K562 (cell line): ENCODE measurements around the gene ERCC1. TPM values are rescaled to one million over a fixed set of nuclear protein-coding genes. Genes with fewer than 3 reads are reported as not detected.

ENCODE experiments used
- ATAC-seq: fragments of 200-7000 bp; cut with Tn5 transposase; 3 replicates; pipeline ENCODE4 v1.9.1; 2020; ENCODE audit warnings: moderate library complexity
- BruUV-seq: library from RNA; stranded (reverse); fragments of 400-500 nt; replicated peaks from 2 replicates; lab custom pipeline; 2021; lab: Mats Ljungman, UMichigan
- CTCF ChIA-PET: fragments of 300-600 bp; formaldehyde crosslinking; extraction: SDS; loops from one replicate; lab custom pipeline; 2021; ENCODE audit warnings: low intra/inter-chr PET ratio; lab: Yijun Ruan, JAX
- POLR2A ChIA-PET: fragments of 300-600, 350-650 bp; sonication (Branson Sonifier 250); formaldehyde crosslinking; extraction: SDS; loops from one replicate; lab custom pipeline; 2021; ENCODE audit warnings: antibody characterized with exemption, inconsistent platforms; lab: Yijun Ruan, JAX
- DNase-seq, 4 experiments: peaks; one replicate each; pipeline versions ENCODE4 v3.0.0 to v3.0.0-alpha.2; 2011 to 2018; ENCODE audit warnings: low spot score in 3 of 4, mixed read lengths in 3 of 4; ENCODE audit errors: extremely low read depth in 1 of 4
- FAIRE-seq: peaks from 2 replicates; lab custom pipeline; 2011; peaks lifted over from hg19 to GRCh38; lab: Jason Lieb, UNC
- H2AFZ ChIP-seq: 2 replicates; pipeline ENCODE4 v1.6.0; 2011; ENCODE audit warnings: low read depth, low read length, control low read depth, inconsistent platforms
- H3K27ac ChIP-seq: fragments of 200-600 bp; 3 replicates; pipeline ENCODE4 v1.8.0; 2011; ENCODE audit warnings: low read depth, mild to moderate bottlenecking, control low read depth, inconsistent platforms, low read length, moderate library complexity, mixed read lengths; ENCODE audit errors: extremely low read depth
- H3K27me3 ChIP-seq, 2 experiments: fragments of 300-600 bp in 1 of 2; 2 replicates in 1 of 2; 3 replicates in 1 of 2; pipeline versions ENCODE4 v1.6.0 to v1.8.0; 2011; ENCODE audit warnings: inconsistent platforms in 2 of 2, low read length in 2 of 2, mild to moderate bottlenecking in 1 of 2, mixed read lengths in 1 of 2, moderate library complexity in 1 of 2; ENCODE audit not compliant: control insufficient read depth in 2 of 2, insufficient read depth in 2 of 2
- H3K36me3 ChIP-seq: fragments of 300-600 bp; 3 replicates; pipeline ENCODE4 v1.8.0; 2011; ENCODE audit warnings: mild to moderate bottlenecking, low read length, inconsistent platforms; ENCODE audit not compliant: control insufficient read depth, insufficient read depth
- H3K4me1 ChIP-seq, 2 experiments: fragments of 200-600 bp in 1 of 2; replicated peaks in 1 of 2; 2 replicates in 1 of 2; 3 replicates in 1 of 2; pipeline versions ENCODE4 v1.5.1 to v1.8.0; 2011; ENCODE audit warnings: inconsistent platforms in 2 of 2, low read length in 2 of 2, mild to moderate bottlenecking in 1 of 2, mixed read lengths in 1 of 2, moderate library complexity in 1 of 2; ENCODE audit not compliant: control insufficient read depth in 2 of 2, insufficient read depth in 2 of 2
- H3K4me2 ChIP-seq: 2 replicates; pipeline ENCODE4 v1.6.1; 2011; ENCODE audit warnings: low read length, control low read depth, inconsistent platforms, mixed read lengths; ENCODE audit not compliant: insufficient read depth
- H3K4me3 ChIP-seq: fragments of 200-600 bp; sonication (generic), shearing (Covaris generic); 2 replicates; pipeline ENCODE4 v1.5.1; 2016; ENCODE audit warnings: control low read depth, inconsistent platforms
- H3K79me2 ChIP-seq: fragments of 200-600 bp; 3 replicates; pipeline ENCODE4 v1.8.0; 2011; ENCODE audit warnings: low read length, inconsistent platforms; ENCODE audit not compliant: control insufficient read depth, insufficient read depth
- H3K9ac ChIP-seq, 2 experiments: 2 replicates each; pipeline versions ENCODE4 v1.6.0 to v1.6.1; 2011; ENCODE audit warnings: low read depth in 2 of 2, low read length in 2 of 2, control low read depth in 1 of 2, inconsistent platforms in 1 of 2, mild to moderate bottlenecking in 1 of 2, mixed read lengths in 1 of 2; ENCODE audit not compliant: insufficient read depth in 1 of 2
- H3K9me1 ChIP-seq: one replicate; pipeline ENCODE4 v1.6.0; 2011; ENCODE audit warnings: inconsistent platforms, mild to moderate bottlenecking, low read length, moderate library complexity; ENCODE audit not compliant: control insufficient read depth, insufficient read depth
- H3K9me3 ChIP-seq: replicated peaks from 2 replicates; pipeline ENCODE4 v1.5.1; 2011; ENCODE audit warnings: low read depth, low read length, inconsistent platforms; ENCODE audit not compliant: control insufficient read depth, insufficient read depth
- H4K20me1 ChIP-seq: replicated peaks from 2 replicates; pipeline ENCODE4 v1.6.1; 2011; ENCODE audit warnings: low read length, inconsistent platforms, mixed read lengths; ENCODE audit not compliant: control insufficient read depth, insufficient read depth
- CREM ChIP-seq: IDR thresholded peaks from 2 replicates; pipeline ENCODE4 v1.6.1; 2014; ENCODE audit warnings: antibody characterized with exemption, low read depth
- CTCF ChIP-seq, 3 experiments: IDR thresholded peaks in 2 of 3; conservative IDR thresholded peaks in 1 of 3; 2 replicates each; pipeline ENCODE4 v1.5.1; 2011 to 2012; ENCODE audit warnings: low read length in 3 of 3, mild to moderate bottlenecking in 3 of 3, control low read depth in 2 of 3, improper control_type of control experiment in 1 of 3, inconsistent platforms in 1 of 3, low read depth in 1 of 3, mixed read lengths in 1 of 3, moderate library complexity in 1 of 3; ENCODE audit not compliant: insufficient read depth in 2 of 3
- FOXP1 ChIP-seq: sonication (generic); formaldehyde crosslinking; IDR thresholded peaks from 2 replicates; pipeline ENCODE4 v1.8.0; 2022; ENCODE audit warnings: mild to moderate bottlenecking, missing genetic modification reagents
- HDAC2 ChIP-seq: fragments of 450-650 bp; IDR thresholded peaks from 2 replicates; pipeline ENCODE4 v1.6.1; 2016; ENCODE audit warnings: mild to moderate bottlenecking
- HDAC6 ChIP-seq: IDR thresholded peaks from 2 replicates; pipeline ENCODE4 v1.6.1; 2012; ENCODE audit warnings: low read depth, mild to moderate bottlenecking, control low read depth, inconsistent platforms, low read length, moderate library complexity
- MCM5 ChIP-seq: fragments of 450-650 bp; IDR thresholded peaks from 2 replicates; pipeline ENCODE4 v1.6.1; 2016; ENCODE audit warnings: low read depth
- MIER1 ChIP-seq: fragments of 450-650 bp; IDR thresholded peaks from 2 replicates; pipeline ENCODE4 v1.6.1; 2016; ENCODE audit warnings: antibody characterized with exemption, mild to moderate bottlenecking, low read depth
- MNT ChIP-seq, 2 experiments: fragments of 450-650 bp; conservative IDR thresholded peaks; 2 replicates each; pipeline ENCODE4 v1.6.1; 2017; ENCODE audit warnings: mild to moderate bottlenecking in 2 of 2, moderate library complexity in 2 of 2
- NR0B1 ChIP-seq: fragments of 450-650 bp; IDR thresholded peaks from one replicate; pipeline ENCODE4 v1.6.1; 2018; ENCODE audit warnings: mild to moderate bottlenecking, moderate library complexity; ENCODE audit not compliant: partially characterized antibody
- PHB2 ChIP-seq: fragments of 450-650 bp; IDR thresholded peaks from 2 replicates; pipeline ENCODE4 v1.6.1; 2017; ENCODE audit warnings: low read depth
- RAD21 ChIP-seq, 2 experiments: fragments of 250-450 bp in 1 of 2; fragments of 450-650 bp in 1 of 2; sonication (Bioruptor Pico) in 1 of 2; formaldehyde crosslinking in 1 of 2; IDR thresholded peaks in 1 of 2; conservative IDR thresholded peaks in 1 of 2; 2 replicates each; pipeline versions ENCODE4 v1.4.0 to v1.8.0; 2020 to 2022; ENCODE audit warnings: mild to moderate bottlenecking in 2 of 2, moderate library complexity in 1 of 2
- RBM22 ChIP-seq: fragments of 200-400 bp; formaldehyde crosslinking; IDR thresholded peaks from 2 replicates; pipeline ENCODE4 v1.6.1; 2018; ENCODE audit warnings: low read length, low read depth; ENCODE audit not compliant: poor library complexity, severe bottlenecking
- RBM34 ChIP-seq: fragments of 200-400 bp; formaldehyde crosslinking; IDR thresholded peaks from 2 replicates; pipeline ENCODE4 v1.6.1; 2018; ENCODE audit warnings: low read length, borderline replicate concordance; ENCODE audit not compliant: insufficient read depth
- TEAD4 ChIP-seq, 2 experiments: sonication (generic) in 1 of 2; formaldehyde crosslinking in 1 of 2; IDR thresholded peaks; 2 replicates each; pipeline versions ENCODE4 v1.6.1 to v1.8.0; 2012 to 2022; ENCODE audit warnings: borderline replicate concordance in 1 of 2, inconsistent platforms in 1 of 2, low read length in 1 of 2, mild to moderate bottlenecking in 1 of 2, missing genetic modification reagents in 1 of 2
- ZNF23 ChIP-seq: fragments of 250-450 bp; sonication (Bioruptor Pico); IDR thresholded peaks from 2 replicates; pipeline ENCODE4 v1.4.0; 2020; ENCODE audit warnings: mild to moderate bottlenecking
- WGBS: fragments of 100-300 bp; shearing (Covaris generic); methylation state at CpG from one replicate; pipeline ENCODE4 v1.1.6; 2016; ENCODE audit warnings: low coverage, mixed read lengths; ENCODE audit not compliant: insufficient coverage; ENCODE audit errors: missing lambda C conversion rate; 5-methylcytosine and 5-hydroxymethylcytosine counted together
- in situ Hi-C: fragments of 300-500 bp; cut with MboI; formaldehyde crosslinking; loops from 4 replicates; pipeline ENCODE4 v1.15.0; 2018; ENCODE audit warnings: inconsistent platforms, mixed read lengths
- intact Hi-C: fragments of 100-400 bp; cut with micrococcal nuclease; formaldehyde crosslinking; loops from 2 replicates; pipeline ENCODE4 v1.14.2; 2022
- polyA plus RNA-seq, 8 experiments: library from polyadenylated mRNA; depleted of rRNA in 4 of 8; stranded (reverse) in 5 of 8; unstranded in 3 of 8; fragments of >200 nt; fragmentation: Nextera tagmentation in 2 of 8; fragmentation: Illumina TruSeq in 1 of 8; extraction: Ambion mirVana in 2 of 8; extraction: Trizol in 1 of 8; gene quantifications; 2 replicates each; pipeline versions ENCODE4 v1.2.1 to v1.2.3, GENCODE V29; 2011 to 2014; ENCODE audit warnings: inconsistent platforms in 1 of 8, missing spikeins in 1 of 8
- total RNA-seq, 7 experiments: library from RNA; depleted of rRNA in 6 of 7; stranded (reverse); fragments of >200 nt in 6 of 7; fragmentation: Illumina TruSeq in 2 of 7; extraction: Trizol in 2 of 7; gene quantifications; 2 replicates each; pipeline versions ENCODE4 v1.2.1 to v1.2.3, GENCODE V29; 2011 to 2021; ENCODE audit warnings: low replicate concordance in 1 of 7

ERCC1 gene
- total and polyA plus RNA-seq, 9 of the 15 experiments (the other 6 are each of a cell fraction or from before 2014, with no cell fraction given): 9.3 to 92.6 (median 60.0) TPM

GRCh38 chr19:45464852-45465441 is 41.2 kb upstream of the ERCC1 start:
- ATAC-seq (no peak), FAIRE-seq (no peak), DNase-seq (peak in 2 of 4 experiments; percentile 34 to 41)
- no TSS peak for BruUV-seq
- Histone ChIP-seq H3K9me3 (no peaks in the 10 kb centered on the region), H2AFZ (peak overlapping the region; percentile 1; the same call in 1 of the 2 replicates), H3K9ac (peak overlapping the region in 1 of 2 experiments; percentile 64; a peak in 1 of 4 replicates), H3K27me3 (no peaks in the 10 kb centered on the region), H4K20me1 (no peaks in the 10 kb centered on the region), H3K4me2 (no peak overlapping the region), H3K9me1 (no peaks in the 10 kb centered on the region), H3K79me2 (no peaks in the 10 kb centered on the region), H3K4me3 (no peak overlapping the region), H3K27ac (no peak overlapping the region), H3K4me1 (peaks cover 12 to 33% of the 10 kb centered on the region in 2 experiments; a peak in 4 of 5 replicates), H3K36me3 (no peaks in the 10 kb centered on the region)
- intact Hi-C loops: no loop called here
- in situ Hi-C loops: no loop called here
- CTCF ChIA-PET: interaction anchor here (0.7 to 1.5 kb wide), 3 partner anchors 18 to 109 kb away, joined by 3 to 5 read pairs (median 3); no protein-coding TSS in a partner anchor
- POLR2A ChIA-PET: no interaction called here
- 55% methylated on average over 7 of the region's 8 CpGs for WGBS
- TF ChIP-seq PHB2 (no peak), TEAD4 (IDR thresholded peaks at IDR 0.05; ENCODE audit: low read length) (no peak), TEAD4 (CRISPR knock-in tag; IDR thresholded peaks at IDR 0.05; ENCODE audit: borderline replicate concordance) (0 out of 2 replicates have a peak, but pooled peaks have one; percentile 42), HDAC2 (no peak), MIER1 (no peak), CTCF (IDR thresholded peaks at IDR 0.05 in 2 of 3, conservative IDR thresholded peaks at IDR 0.05 in 1 of 3; ENCODE audit: insufficient read depth in 2 of 3, low read depth in 1 of 3, low read length in 3 of 3) (peak in 2 of 3 experiments; percentile 27 to 28; a peak in 2 of 6 replicates), FOXP1 (no peak), RBM34 (no peak), MNT (conservative IDR thresholded peaks at IDR 0.05) (no peak), CREM (no peak), MCM5 (no peak), RAD21 (CRISPR knock-in tag; conservative IDR thresholded peaks at IDR 0.05 in 1 of 2, IDR thresholded peaks at IDR 0.05 in 1 of 2) (peak; percentile 8 to 21; a peak in 1 of 4 replicates), ZNF23 (no peak), HDAC6 (no peak), RBM22 (no peak), NR0B1 (no peak)
